Ovary (tissue), 9 donors: ENCODE data around the gene OR6N2. TPM values are rescaled to one million over a fixed set of nuclear protein-coding genes. Genes with fewer than 3 reads are reported as not detected.

Source experiments
- DNase-seq, 5 donors: peaks; one replicate each; pipeline ENCODE4 v3.0.0-alpha.2; 2019 to 2020
- H3K27ac ChIP-seq, 2 donors: fragments of 200-600 bp; one replicate each; pipeline versions ENCODE4 v1.5.1 to v1.8.0; 2019 to 2022
- H3K27me3 ChIP-seq: fragments of 200-600 bp; one replicate; pipeline ENCODE4 v1.8.0; 2022
- H3K36me3 ChIP-seq: fragments of 200-600 bp; sonication (generic); one replicate; pipeline ENCODE4 v1.5.1; 2019
- H3K4me1 ChIP-seq: one replicate; pipeline ENCODE4 v1.8.1; 2013; ENCODE audit warnings: mild to moderate bottlenecking, moderate library complexity; ENCODE audit not compliant: insufficient read depth
- H3K4me3 ChIP-seq: fragments of 200-600 bp; sonication (generic); one replicate; pipeline ENCODE4 v1.5.1; 2017
- H3K9me3 ChIP-seq, 2 donors: fragments of 200-600 bp in 1 of 2; sonication (generic) in 1 of 2; one replicate each; pipeline versions ENCODE4 v1.5.1 to v1.8.1; 2013 to 2019; ENCODE audit warnings: mild to moderate bottlenecking in 1 of 2, moderate library complexity in 1 of 2
- EP300 ChIP-seq: sonication (generic); formaldehyde crosslinking; IDR thresholded peaks from one replicate; pipeline ENCODE4 v1.6.1; 2017; ENCODE audit warnings: antibody characterized with exemption
- POLR2A ChIP-seq: fragments of 450-650 bp; IDR thresholded peaks from one replicate; pipeline ENCODE4 v1.6.1; 2017; ENCODE audit warnings: antibody characterized with exemption, mild to moderate bottlenecking, moderate library complexity
- WGBS, 3 donors: extraction: QIAGEN DNeasy Blood & Tissue Kit in 1 of 3; methylation state at CpG; one replicate each; pipeline versions ENCODE4 v1.1.5 to v1.1.7; 2013 to 2017; 5-methylcytosine and 5-hydroxymethylcytosine counted together
- intact Hi-C, 4 donors: fragments of 100-400 bp; cut with DNase I; formaldehyde crosslinking; loops; one replicate each; pipeline versions ENCODE4 v1.11.0 to v1.15.1; 2022 to 2023
- polyA plus RNA-seq, 2 donors: library from polyadenylated mRNA; stranded (reverse); fragments of 200-250 nt in 1 of 2; fragments of 350-450 nt in 1 of 2; fragmentation: Illumina TruSeq in 1 of 2; extraction: RNeasy Lipid Tissue Mini Kit (QIAGEN cat#74804) in 1 of 2; gene quantifications; one replicate each; pipeline ENCODE4 v1.2.3, GENCODE V29; 2013 to 2014
- total RNA-seq, 7 donors: library from RNA; depleted of rRNA in 2 of 7; stranded (reverse); fragments of >200 nt in 2 of 7; fragmentation: NEBNext Ultra II Directional in 3 of 7; extraction: Animal tissue kit (Norgen Biotek cat#: 25700) in 3 of 7; gene quantifications; one replicate each; pipeline versions ENCODE4 v1.1.0 to v1.2.4, GENCODE V29; 2016 to 2023
- TF ChIP-seq, protein P1 (sequence below), 3 donors: fragments of 450-650 bp in 2 of 3; fragments of 200-600 bp in 1 of 3; IDR thresholded peaks; one replicate each; pipeline versions ENCODE4 v1.5.1 to v1.8.0; 2016 to 2022; ENCODE audit warnings: antibody characterized with exemption in 3 of 3, mild to moderate bottlenecking in 1 of 3
- donor health status: DM: no; HTN: no; CAD: no; lungs with moderate emphysema.
- donor health status: DM: no; HTN: no; CAD: no.
- donor health status: Bipolar disorder and iron deficiency.
- donor health status: DM: yes; HTN: yes; CAD: no.
- donor health status: DM: no; HTN: no; CAD: no.
- donor health status: DM: yes; HTN: yes; CAD: no.

The OR6N2 gene
- total and polyA plus RNA-seq, 9 donors, result not detected

DNA sequence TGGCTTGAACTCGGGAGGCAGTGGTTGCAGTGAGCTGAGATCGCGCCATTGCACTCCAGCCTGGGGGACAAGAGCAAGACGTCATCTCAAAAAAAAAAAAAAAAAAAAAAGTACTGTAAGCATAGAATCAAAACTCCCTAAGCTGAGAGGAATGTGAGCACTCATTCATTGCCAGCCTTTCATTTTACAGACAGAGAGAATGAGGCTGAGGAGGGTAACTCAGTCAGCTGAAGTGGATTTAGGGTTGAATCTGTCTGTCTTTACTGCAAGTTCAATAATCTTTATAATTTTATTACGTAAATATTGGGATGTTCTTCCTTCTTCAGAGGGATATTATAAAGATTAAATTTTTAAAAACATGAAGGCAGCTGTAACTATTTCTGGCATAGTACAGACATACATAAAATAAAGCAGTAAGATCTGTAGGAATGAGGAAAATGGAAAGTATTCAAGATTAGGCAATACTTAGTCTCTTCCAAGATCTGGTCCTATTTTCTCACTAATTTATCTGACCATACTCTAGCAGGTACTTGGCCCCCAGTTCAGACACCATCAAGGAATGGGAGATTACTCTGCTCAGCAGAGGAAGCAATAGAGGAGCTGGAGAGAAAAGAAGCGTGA is 26.0 kb upstream of the OR6N2 start:
- no peaks in the 10 kb centered on the region for H3K9me3 ChIP-seq
- H3K27ac ChIP-seq, result no peak overlapping the region
- H3K36me3 ChIP-seq, result no peaks in the 10 kb centered on the region
- WGBS, 3 donors, result 23 to 27% (median 25%) methylated on average over 6 of the region's 6 CpGs
- no peak for TF ChIP-seq POLR2A
- TF ChIP-seq, protein P1, sequence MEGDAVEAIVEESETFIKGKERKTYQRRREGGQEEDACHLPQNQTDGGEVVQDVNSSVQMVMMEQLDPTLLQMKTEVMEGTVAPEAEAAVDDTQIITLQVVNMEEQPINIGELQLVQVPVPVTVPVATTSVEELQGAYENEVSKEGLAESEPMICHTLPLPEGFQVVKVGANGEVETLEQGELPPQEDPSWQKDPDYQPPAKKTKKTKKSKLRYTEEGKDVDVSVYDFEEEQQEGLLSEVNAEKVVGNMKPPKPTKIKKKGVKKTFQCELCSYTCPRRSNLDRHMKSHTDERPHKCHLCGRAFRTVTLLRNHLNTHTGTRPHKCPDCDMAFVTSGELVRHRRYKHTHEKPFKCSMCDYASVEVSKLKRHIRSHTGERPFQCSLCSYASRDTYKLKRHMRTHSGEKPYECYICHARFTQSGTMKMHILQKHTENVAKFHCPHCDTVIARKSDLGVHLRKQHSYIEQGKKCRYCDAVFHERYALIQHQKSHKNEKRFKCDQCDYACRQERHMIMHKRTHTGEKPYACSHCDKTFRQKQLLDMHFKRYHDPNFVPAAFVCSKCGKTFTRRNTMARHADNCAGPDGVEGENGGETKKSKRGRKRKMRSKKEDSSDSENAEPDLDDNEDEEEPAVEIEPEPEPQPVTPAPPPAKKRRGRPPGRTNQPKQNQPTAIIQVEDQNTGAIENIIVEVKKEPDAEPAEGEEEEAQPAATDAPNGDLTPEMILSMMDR (IDR thresholded peaks at IDR 0.05), result no peak
- no peak for TF ChIP-seq EP300
- no peak for DNase-seq
- no peaks in the 10 kb centered on the region for H3K4me1 ChIP-seq
- no peaks in the 10 kb centered on the region for H3K27me3 ChIP-seq
- H3K4me3 ChIP-seq, result no peak overlapping the region
- intact Hi-C loops, result no loop called here

DNA sequence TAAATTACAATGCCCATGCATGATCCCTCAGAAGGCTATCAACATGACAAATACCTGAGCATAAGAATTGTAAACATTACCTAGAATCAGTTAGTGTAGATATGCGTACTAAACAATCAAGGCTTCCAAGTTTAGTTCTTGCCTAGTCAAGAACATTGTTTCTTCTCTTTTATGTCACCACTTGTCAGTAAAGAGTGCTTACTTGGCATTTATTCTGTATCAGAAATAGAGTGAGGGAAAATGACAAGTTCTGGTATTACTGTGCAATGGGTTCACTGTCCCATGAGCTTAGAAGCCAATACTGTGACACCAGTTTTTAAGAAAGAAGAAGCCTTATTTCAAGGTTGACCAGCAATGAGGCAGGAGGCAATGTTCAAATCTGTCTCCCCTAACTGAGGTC is 22.7 kb upstream of the OR6N2 start:
- Histone ChIP-seq H3K27me3 (no peaks in the 10 kb centered on the region), H3K4me1 (no peaks in the 10 kb centered on the region), H3K9me3 (no peaks in the 10 kb centered on the region), H3K27ac (no peak overlapping the region), H3K36me3 (no peaks in the 10 kb centered on the region), H3K4me3 (no peak overlapping the region)
- no peak for DNase-seq
- TF ChIP-seq POLR2A (no peak), EP300 (no peak)
- TF ChIP-seq, protein P1 (IDR thresholded peaks at IDR 0.05), result no peak
- WGBS, 3 donors, result 89 to 94% (median 93%) methylated on average over 1 of the region's 1 CpG
- intact Hi-C loops, result no loop called here

DNA sequence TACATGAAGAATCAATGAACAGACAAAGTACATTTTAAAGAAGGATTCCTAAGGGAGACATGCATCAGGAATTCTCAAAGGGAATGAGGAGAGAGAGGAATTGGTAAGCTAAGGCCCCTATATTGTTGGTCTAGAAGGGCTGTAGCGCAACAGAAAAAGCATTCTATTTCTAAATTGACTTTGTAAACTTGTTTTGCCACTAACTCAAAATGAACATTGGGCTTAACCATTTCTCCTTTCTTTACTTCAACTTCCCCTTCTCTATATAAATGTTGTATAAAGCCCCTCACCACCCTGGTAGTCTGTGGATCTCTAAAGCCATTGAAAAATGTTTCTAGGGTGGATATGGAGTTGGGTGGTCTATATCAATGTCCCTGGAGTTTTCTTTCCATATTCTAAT is 20.4 kb upstream of the OR6N2 start:
- no peaks in the 10 kb centered on the region for H3K9me3 ChIP-seq
- no peaks in the 10 kb centered on the region for H3K36me3 ChIP-seq
- H3K27me3 ChIP-seq, result no peaks in the 10 kb centered on the region
- intact Hi-C loops, result no loop called here
- 93 to 96% (median 95%) methylated on average over 1 of the region's 1 CpG for WGBS, 3 donors
- H3K4me1 ChIP-seq, result no peaks in the 10 kb centered on the region
- H3K4me3 ChIP-seq, result no peak overlapping the region
- H3K27ac ChIP-seq, result no peak overlapping the region
- TF ChIP-seq EP300 (no peak), POLR2A (no peak)
- TF ChIP-seq, protein P1 (IDR thresholded peaks at IDR 0.05), result no peak
- no peak for DNase-seq

DNA sequence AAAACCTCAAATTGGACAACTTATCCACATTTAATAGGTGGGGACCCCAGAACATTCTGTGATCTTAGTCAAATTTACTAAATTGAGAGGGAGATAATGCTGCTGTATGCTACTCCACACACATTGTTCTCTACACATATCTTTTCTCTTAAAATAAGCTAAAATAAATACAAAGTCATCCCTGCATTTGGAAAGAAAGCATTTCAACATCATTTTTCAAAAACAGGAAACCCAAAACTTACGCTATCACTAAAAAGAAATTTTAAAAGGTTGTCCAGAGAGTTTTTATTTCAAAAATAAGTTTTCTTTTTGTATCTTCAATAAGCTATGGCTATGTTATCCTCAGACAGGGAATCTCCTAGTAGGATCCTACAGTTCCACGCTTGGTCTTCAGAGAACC is 19.5 kb upstream of the OR6N2 start:
- Histone ChIP-seq H3K4me1 (no peaks in the 10 kb centered on the region), H3K27ac (no peak overlapping the region), H3K36me3 (no peaks in the 10 kb centered on the region), H3K9me3 (no peaks in the 10 kb centered on the region), H3K27me3 (no peaks in the 10 kb centered on the region), H3K4me3 (no peak overlapping the region)
- TF ChIP-seq, protein P1 (IDR thresholded peaks at IDR 0.05), result no peak
- TF ChIP-seq EP300 (no peak), POLR2A (no peak)
- WGBS, 3 donors, result 88 to 90% (median 89%) methylated on average over 2 of the region's 2 CpGs
- no peak for DNase-seq
- intact Hi-C loops, result no loop called here
